Measurements from ENCODE around the gene RNF34. TPM values are rescaled to one million over a fixed set of nuclear protein-coding genes. Genes with fewer than 3 reads are reported as not detected.

The RNF34 gene
- total RNA-seq, 1 experiment from 2014 or later: 66.4 TPM

DNA sequence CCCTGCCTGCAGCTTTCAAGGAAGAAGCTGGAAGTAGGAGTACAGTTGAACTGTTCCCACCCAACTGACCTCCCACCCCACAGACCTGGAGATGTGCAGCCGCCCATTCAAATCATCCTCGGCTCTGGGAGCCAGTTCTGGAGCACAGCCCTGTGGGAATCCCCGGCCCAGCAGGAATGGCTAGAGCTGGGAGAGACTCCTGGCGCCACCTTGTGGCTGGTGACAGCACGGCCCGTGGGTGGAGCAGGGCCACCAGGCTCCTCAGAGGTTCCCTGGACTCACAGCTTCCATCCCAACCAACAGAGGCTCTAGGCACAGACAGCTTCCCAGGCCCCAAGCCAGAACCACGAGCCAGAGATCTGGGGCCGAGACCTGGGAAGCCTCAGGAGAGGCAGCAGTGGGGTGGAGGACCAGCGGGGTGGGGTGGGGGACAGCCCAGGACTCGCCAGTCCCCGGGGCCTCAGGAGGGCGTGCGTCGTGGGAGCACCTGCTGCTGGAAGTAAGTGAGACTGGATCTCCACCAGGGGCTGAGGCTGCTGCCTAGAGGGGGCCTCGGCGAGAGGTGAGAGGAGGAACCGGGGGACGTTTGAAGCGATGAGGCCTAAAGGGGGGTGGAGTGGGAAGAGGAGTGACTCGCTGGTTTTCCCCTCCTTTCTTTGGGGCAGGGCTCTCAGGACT, 43.4 kb downstream of the RNF34 start:
- Mint-ChIP-seq H3K4me1 (peaks cover 2 to 15% of the 10 kb centered on the region in 2 experiments; a peak in 2 of 4 replicates), H3K36me3 (ENCODE audit: insufficient read depth in 1 of 3, low read depth in 3 of 3) (peaks cover 31 to 68% (median 63%) of the 10 kb centered on the region in 3 experiments), H3K27me3 (ENCODE audit: low read depth) (peaks cover 1% of the 10 kb centered on the region; the same call in 1 of the 2 replicates), H3K27ac (peak overlapping the region; percentile 8 to 94 (median 86); a peak in 5 of 7 replicates), H3K9me3 (no peaks in the 10 kb centered on the region), H3K4me3 (no peak overlapping the region)
- Histone ChIP-seq H3K9ac (ENCODE audit: extremely low read depth, insufficient read length, low read length) (no peak overlapping the region), H3K4ac (ENCODE audit: low read depth, low read length) (no peak overlapping the region), H4K91ac (ENCODE audit: insufficient read length, low read depth, low read length) (no peak overlapping the region), H2BK120ac (ENCODE audit: low read depth, low read length, poor library complexity, severe bottlenecking) (no peak overlapping the region), H3K4me1 (ENCODE audit: insufficient read depth, low read length) (no peaks in the 10 kb centered on the region), H3K4me2 (ENCODE audit: insufficient read depth, insufficient read length, low read length) (no peak overlapping the region), H4K5ac (ENCODE audit: insufficient read length, low read depth, low read length) (no peak overlapping the region), H4K20me1 (ENCODE audit: control insufficient read depth, insufficient read depth, insufficient read length) (peaks cover 3% of the 10 kb centered on the region), H2BK20ac (ENCODE audit: low read depth, low read length, poor library complexity, severe bottlenecking) (no peak overlapping the region), H3T11ph (ENCODE audit: low read length) (no peak overlapping the region), H3K27me3 (ENCODE audit: insufficient read depth, low read length) (no peaks in the 10 kb centered on the region), H2AFZ (ENCODE audit: low read length) (no peak overlapping the region), H3K79me1 (ENCODE audit: insufficient read depth, low read depth, low read length, poor library complexity, severe bottlenecking) (peaks cover 7% of the 10 kb centered on the region), H2AK5ac (ENCODE audit: insufficient read length, low read length) (no peak overlapping the region), H2BK15ac (ENCODE audit: low read depth, low read length) (no peak overlapping the region), H2BK5ac (ENCODE audit: insufficient read length, low read length) (no peak overlapping the region), H3K18ac (ENCODE audit: insufficient read length, low read depth, low read length) (no peak overlapping the region), H3K79me2 (ENCODE audit: insufficient read depth, low read length) (no peaks in the 10 kb centered on the region), H3K23ac (ENCODE audit: insufficient read length, low read depth, low read length) (no peak overlapping the region), H3K14ac (ENCODE audit: insufficient read depth, low read length) (no peak overlapping the region), H4K8ac (replicated peaks; ENCODE audit: insufficient read length, low read depth, low read length) (no peak overlapping the region), H3K23me2 (ENCODE audit: insufficient read length, low read depth, low read length, poor library complexity, severe bottlenecking) (no peaks in the 10 kb centered on the region), H3K56ac (ENCODE audit: insufficient read length, low read depth, low read length) (no peak overlapping the region), H2BK12ac (ENCODE audit: insufficient read length, low read depth, low read length) (no peak overlapping the region), H3K27ac (ENCODE audit: insufficient read length, low read depth, low read length) (no peak overlapping the region), H3K9me3 (ENCODE audit: control insufficient read depth, low read depth, low read length) (no peaks in the 10 kb centered on the region)
- DNase-seq: peak; percentile 94
- no CpG with 5 or more reads among the region's 20 CpGs for WGBS (ENCODE audit: extremely low coverage, insufficient read length, low lambda C conversion rate)
- TF ChIP-seq, protein P1, sequence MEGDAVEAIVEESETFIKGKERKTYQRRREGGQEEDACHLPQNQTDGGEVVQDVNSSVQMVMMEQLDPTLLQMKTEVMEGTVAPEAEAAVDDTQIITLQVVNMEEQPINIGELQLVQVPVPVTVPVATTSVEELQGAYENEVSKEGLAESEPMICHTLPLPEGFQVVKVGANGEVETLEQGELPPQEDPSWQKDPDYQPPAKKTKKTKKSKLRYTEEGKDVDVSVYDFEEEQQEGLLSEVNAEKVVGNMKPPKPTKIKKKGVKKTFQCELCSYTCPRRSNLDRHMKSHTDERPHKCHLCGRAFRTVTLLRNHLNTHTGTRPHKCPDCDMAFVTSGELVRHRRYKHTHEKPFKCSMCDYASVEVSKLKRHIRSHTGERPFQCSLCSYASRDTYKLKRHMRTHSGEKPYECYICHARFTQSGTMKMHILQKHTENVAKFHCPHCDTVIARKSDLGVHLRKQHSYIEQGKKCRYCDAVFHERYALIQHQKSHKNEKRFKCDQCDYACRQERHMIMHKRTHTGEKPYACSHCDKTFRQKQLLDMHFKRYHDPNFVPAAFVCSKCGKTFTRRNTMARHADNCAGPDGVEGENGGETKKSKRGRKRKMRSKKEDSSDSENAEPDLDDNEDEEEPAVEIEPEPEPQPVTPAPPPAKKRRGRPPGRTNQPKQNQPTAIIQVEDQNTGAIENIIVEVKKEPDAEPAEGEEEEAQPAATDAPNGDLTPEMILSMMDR (conservative IDR thresholded peaks at IDR 0.05): peak; percentile 91

All from H9 (cell line).